Urinary bladder (tissue), 2 donors: Measurements from ENCODE around the gene ILF2. TPM values are rescaled to one million over a fixed set of nuclear protein-coding genes. Genes with fewer than 3 reads are reported as not detected.

Experiments used
- polyA plus RNA-seq: library from polyadenylated mRNA; stranded (reverse); fragments of 200-250 nt; gene quantifications from one replicate; pipeline ENCODE4 v1.2.3, GENCODE V29; 2013
- small RNA-seq: library from RNA; depleted of rRNA; stranded (forward); fragments of <200 nt; gene quantifications from one replicate; pipeline ENCODE3, GENCODE V24; 2014
- total RNA-seq: library from RNA; depleted of rRNA; stranded (reverse); fragments of >200 nt; gene quantifications from one replicate; pipeline ENCODE4 v1.2.3, GENCODE V29; 2014
- donor health status: healthy.

ILF2 gene
- total and polyA plus RNA-seq, 2 donors: 77.2 to 132 TPM

Small RNA genes within 50 kb of the gene (small RNA-seq; reads per million reads assigned to genes)
- gene MIR8083 (not detected), gene RN7SL372P (not detected)

Other genes with a start within 250 kb of the ILF2 start
- not detected for gene S100A7, start 210.3 kb downstream of the ILF2 start, total RNA-seq
- not detected for gene S100A7, start 210.3 kb downstream of the ILF2 start, polyA plus RNA-seq
- gene S100A6, start 135.0 kb downstream of the ILF2 start, total RNA-seq: 322 TPM
- 1,706 TPM for gene S100A6, start 135.0 kb downstream of the ILF2 start, polyA plus RNA-seq
- not detected for gene S100A5, start 130.1 kb downstream of the ILF2 start, total RNA-seq
- gene S100A5, start 130.1 kb downstream of the ILF2 start, polyA plus RNA-seq: 0.42 TPM
- gene S100A4, start 125.2 kb downstream of the ILF2 start, total RNA-seq: 113 TPM
- gene S100A4, start 125.2 kb downstream of the ILF2 start, polyA plus RNA-seq: 440 TPM
- gene S100A3, start 121.7 kb downstream of the ILF2 start, total RNA-seq: not detected
- gene S100A3, start 121.7 kb downstream of the ILF2 start, polyA plus RNA-seq: 5.2 TPM
- gene S100A2, start 105.1 kb downstream of the ILF2 start, total RNA-seq: 26.2 TPM
- gene S100A2, start 105.1 kb downstream of the ILF2 start, polyA plus RNA-seq: 91.2 TPM
- gene S100A16, start 57.9 kb downstream of the ILF2 start, total RNA-seq: 51.3 TPM
- 83.8 TPM for gene S100A16, start 57.9 kb downstream of the ILF2 start, polyA plus RNA-seq
- gene S100A14, start 54.7 kb downstream of the ILF2 start, total RNA-seq: 8.1 TPM
- gene S100A14, start 54.7 kb downstream of the ILF2 start, polyA plus RNA-seq: 7.1 TPM
- gene S100A13, start 43.5 kb downstream of the ILF2 start, total RNA-seq: 35.6 TPM
- 193 TPM for gene S100A13, start 43.5 kb downstream of the ILF2 start, polyA plus RNA-seq
- gene S100A1, start 42.6 kb downstream of the ILF2 start, total RNA-seq: not detected
- 3.0 TPM for gene S100A1, start 42.6 kb downstream of the ILF2 start, polyA plus RNA-seq
- gene CHTOP, start 36.9 kb downstream of the ILF2 start, total RNA-seq: 53.8 TPM
- 63.9 TPM for gene CHTOP, start 36.9 kb downstream of the ILF2 start, polyA plus RNA-seq
- gene SNAPIN, start 12.3 kb downstream of the ILF2 start, total RNA-seq: 36.9 TPM
- gene SNAPIN, start 12.3 kb downstream of the ILF2 start, polyA plus RNA-seq: 55.9 TPM
- gene NPR1, start 7.7 kb upstream of the ILF2 start, total RNA-seq: 9.5 TPM
- 31.6 TPM for gene NPR1, start 7.7 kb upstream of the ILF2 start, polyA plus RNA-seq
- 44.0 TPM for gene INTS3, start 57.1 kb upstream of the ILF2 start, total RNA-seq
- gene INTS3, start 57.1 kb upstream of the ILF2 start, polyA plus RNA-seq: 35.9 TPM
- gene SLC27A3, start 104.4 kb upstream of the ILF2 start, total RNA-seq: 20.7 TPM
- gene SLC27A3, start 104.4 kb upstream of the ILF2 start, polyA plus RNA-seq: 41.0 TPM